Fibroblast of pulmonary artery (primary cell): ENCODE results near the gene CLSTN2.
A peak's percentile ranks its signal among the peaks of the same experiment; 100 is the strongest.

ENCODE experiments used
- DNase-seq: peaks from one replicate; pipeline ENCODE4 v3.0.0-alpha.2; 2010; ENCODE audit warnings: low read depth
- H3K4me3 ChIP-seq: replicated peaks from 2 replicates; pipeline ENCODE4 v1.5.1; 2011; ENCODE audit warnings: low read depth, mild to moderate bottlenecking, control low read depth, low read length, moderate library complexity
- TF ChIP-seq, protein P1 (sequence below): IDR thresholded peaks from 2 replicates; pipeline ENCODE4 v1.5.1; 2011; ENCODE audit warnings: mild to moderate bottlenecking, control low read depth, low read length, inconsistent platforms; ENCODE audit errors: missing control alignments

CLSTN2 gene

DNA sequence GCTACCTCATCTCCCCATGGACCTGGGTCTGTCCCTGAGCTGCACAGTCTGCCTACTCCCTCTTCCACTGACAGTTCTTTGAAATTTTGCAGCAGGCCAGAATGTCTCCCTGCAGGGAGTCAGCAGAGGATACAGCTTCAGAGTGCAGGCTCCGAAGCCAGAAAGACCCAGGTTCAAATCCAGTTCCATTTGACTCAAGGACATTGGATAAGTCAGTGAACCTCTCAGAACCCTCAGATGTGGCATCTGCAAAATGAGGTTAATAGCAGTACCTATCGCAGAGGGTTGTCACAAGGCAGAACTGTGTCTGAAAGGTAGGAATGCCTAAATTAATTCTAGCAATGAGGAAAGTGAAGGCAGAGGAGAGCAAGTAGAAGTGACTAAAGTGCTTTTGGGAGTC is 498.4 kb downstream of the CLSTN2 start:
- no peak for DNase-seq
- TF ChIP-seq, protein P1, sequence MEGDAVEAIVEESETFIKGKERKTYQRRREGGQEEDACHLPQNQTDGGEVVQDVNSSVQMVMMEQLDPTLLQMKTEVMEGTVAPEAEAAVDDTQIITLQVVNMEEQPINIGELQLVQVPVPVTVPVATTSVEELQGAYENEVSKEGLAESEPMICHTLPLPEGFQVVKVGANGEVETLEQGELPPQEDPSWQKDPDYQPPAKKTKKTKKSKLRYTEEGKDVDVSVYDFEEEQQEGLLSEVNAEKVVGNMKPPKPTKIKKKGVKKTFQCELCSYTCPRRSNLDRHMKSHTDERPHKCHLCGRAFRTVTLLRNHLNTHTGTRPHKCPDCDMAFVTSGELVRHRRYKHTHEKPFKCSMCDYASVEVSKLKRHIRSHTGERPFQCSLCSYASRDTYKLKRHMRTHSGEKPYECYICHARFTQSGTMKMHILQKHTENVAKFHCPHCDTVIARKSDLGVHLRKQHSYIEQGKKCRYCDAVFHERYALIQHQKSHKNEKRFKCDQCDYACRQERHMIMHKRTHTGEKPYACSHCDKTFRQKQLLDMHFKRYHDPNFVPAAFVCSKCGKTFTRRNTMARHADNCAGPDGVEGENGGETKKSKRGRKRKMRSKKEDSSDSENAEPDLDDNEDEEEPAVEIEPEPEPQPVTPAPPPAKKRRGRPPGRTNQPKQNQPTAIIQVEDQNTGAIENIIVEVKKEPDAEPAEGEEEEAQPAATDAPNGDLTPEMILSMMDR: no peak
- no peak overlapping the region for H3K4me3 ChIP-seq

DNA sequence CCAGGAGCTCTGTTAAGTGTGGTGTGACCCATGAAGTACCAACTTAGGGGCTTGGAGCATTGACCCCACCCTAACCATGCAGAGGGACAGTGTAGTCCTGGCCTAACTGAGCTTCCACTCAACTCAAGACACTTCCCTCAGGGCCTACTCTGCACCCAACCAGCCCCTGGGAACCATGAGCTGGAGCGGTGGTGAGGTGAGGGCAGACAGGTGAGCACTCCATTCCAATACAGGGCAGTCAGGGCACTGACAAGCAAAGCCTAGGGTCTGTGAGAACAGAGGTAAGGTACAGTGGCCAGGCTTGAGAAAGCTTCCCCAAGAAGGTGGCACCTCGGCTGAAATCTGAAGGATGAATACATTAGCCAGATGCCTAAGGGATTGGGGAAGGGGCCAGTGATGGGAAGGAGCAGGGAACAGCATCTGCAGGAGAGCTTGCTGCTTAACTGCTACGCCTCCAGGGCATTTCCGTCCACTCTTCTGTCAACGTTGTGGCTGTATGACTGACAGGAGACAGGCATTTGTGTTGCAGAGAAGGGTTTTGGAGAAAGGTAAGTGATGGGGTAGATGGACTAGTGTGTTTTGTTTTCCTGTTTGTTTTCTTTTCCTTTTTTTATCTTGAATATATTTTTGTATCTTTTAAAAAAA is 499.4 kb downstream of the CLSTN2 start:
- H3K4me3 ChIP-seq: no peak overlapping the region
- TF ChIP-seq, protein P1: no peak
- no peak for DNase-seq

DNA sequence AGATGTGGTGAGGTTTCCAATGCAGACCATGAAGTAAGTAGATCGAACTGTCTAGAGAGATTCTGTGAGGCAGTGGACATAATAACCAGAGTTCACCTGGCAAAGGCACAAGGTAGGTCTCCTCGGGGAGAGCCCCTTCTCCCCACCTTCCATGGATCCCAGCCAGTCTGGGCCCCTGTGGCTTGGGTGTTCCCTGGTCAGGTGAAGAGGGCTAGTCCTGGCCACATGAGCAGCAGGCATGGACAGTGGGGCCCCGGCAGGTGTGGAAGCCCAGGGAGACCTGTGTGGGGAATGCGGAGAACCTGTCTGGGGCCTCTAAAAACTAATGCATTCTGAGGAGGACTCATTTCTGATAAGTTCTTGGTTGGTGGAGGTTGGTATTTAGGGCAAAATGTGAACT is 501.4 kb downstream of the CLSTN2 start:
- TF ChIP-seq, protein P1: no peak
- no peak overlapping the region for H3K4me3 ChIP-seq
- no peak for DNase-seq

DNA sequence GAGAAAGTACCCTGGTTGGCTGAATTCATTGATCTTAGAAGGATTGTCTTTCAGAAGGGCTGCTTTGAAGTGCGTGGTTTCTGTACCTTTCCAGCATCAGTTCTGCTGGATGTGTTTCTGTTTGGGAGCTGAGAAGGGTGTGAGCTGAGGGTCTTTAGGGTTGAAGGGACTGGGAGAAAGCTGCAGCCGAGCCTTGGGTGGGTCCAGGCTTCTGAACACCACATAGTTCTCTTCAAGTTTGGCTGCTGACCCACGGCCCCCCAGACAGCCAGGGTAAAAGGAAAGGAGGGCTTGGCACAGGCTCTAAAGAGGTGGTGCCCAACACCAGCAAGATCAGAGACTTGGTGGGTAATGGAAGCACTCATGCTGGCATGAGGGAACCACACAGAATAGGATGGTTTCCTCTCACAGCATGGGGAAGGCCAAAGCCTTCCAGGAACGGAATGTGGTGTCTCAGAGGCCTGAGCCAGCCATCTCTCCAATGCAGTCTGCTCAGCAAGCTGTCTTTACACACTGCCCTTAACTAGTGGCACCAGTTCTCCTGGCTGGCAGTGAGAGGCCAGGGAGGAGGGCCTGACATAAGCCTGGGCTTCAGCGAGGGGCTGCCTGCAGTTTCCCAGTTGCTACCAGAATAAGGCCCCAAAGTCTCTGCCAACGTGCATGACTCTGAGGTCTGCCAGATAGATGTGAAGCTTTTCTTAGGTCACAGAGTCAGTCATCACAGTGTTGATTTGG is 503.9 kb downstream of the CLSTN2 start:
- H3K4me3 ChIP-seq: no peak overlapping the region
- TF ChIP-seq, protein P1: no peak
- no peak for DNase-seq

DNA sequence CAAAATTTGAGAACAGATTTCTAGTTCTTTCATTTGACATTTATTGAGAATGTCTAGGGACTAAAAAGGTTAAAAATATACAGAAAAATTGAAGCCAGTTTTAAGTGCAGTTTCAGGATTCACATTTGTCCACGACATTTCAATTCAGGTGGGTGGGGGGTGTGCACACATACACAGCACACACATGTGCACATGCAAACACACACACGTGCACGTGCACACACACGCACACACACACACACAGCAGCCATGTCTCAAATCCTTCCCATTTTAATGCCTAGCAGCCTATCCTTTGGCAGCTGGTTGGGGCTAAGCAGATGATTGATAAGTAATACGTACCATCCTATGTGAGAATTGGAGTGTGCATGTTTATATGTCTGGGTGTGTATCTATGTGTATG is 504.5 kb downstream of the CLSTN2 start:
- no peak overlapping the region for H3K4me3 ChIP-seq
- no peak for DNase-seq
- TF ChIP-seq, protein P1: no peak

DNA sequence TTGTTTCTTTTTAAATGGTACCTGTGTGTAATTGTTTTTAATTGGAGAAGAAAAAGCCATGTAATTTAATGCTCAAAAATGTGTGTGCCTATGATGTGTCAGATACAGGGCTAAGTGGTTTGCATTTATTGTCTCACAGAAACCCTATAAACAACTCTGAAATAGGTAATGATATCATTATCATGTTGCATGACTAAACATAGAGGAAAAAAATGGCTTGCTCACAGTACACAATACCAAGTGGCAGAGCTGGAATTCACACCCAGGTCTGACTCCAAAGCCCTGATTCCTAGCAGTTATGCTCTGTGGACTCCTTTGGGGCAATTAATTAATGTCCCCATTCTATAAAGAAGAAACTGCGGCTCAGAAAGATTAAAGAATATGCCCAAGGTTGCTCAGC is 505.5 kb downstream of the CLSTN2 start:
- no peak for DNase-seq
- TF ChIP-seq, protein P1: no peak
- no peak overlapping the region for H3K4me3 ChIP-seq

DNA sequence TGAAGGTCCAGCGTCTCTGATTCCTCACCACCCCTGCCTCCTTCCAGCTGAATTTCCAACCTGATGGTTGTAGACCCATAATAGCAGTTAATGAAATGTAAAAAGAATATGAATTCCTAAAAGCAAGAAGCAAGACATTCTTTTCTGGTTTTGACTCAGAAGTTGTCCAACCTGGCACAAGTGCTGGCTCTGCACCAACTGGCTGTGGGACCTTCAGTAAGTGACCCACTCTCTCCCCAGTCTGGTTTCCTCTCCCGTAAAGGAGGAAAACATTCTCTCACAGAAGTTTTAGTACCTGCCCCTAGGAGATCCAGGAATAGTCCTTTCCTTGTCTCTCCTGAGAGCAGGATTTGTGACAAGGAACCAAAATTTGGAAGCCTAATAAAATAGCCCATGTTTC is 506.0 kb downstream of the CLSTN2 start:
- peak; percentile 39 for DNase-seq
- TF ChIP-seq, protein P1: no peak
- H3K4me3 ChIP-seq: no peak overlapping the region
